Muscle layer of duodenum (tissue), 2 donors: ENCODE measurements around the gene OLFML2B.

Experiments
- H3K27ac ChIP-seq: one replicate; pipeline ENCODE4 v1.7.0; 2013; ENCODE audit warnings: mild to moderate bottlenecking, low read length
- H3K27me3 ChIP-seq: one replicate; pipeline ENCODE4 v1.7.0; 2013; ENCODE audit warnings: low read depth, mild to moderate bottlenecking, control low read depth, low read length
- H3K36me3 ChIP-seq, 2 donors: one replicate each; pipeline ENCODE4 v1.7.0; 2013; ENCODE audit warnings: low read length in 2 of 2, control low read depth in 1 of 2, mild to moderate bottlenecking in 1 of 2; ENCODE audit not compliant: insufficient read depth in 2 of 2, control insufficient read depth in 1 of 2
- H3K4me1 ChIP-seq, 2 donors: one replicate each; pipeline ENCODE4 v1.7.0; 2013; ENCODE audit warnings: low read length in 2 of 2, mild to moderate bottlenecking in 2 of 2, control low read depth in 1 of 2, moderate library complexity in 1 of 2; ENCODE audit not compliant: insufficient read depth in 2 of 2, control insufficient read depth in 1 of 2
- H3K4me3 ChIP-seq, 2 donors: one replicate each; pipeline ENCODE4 v1.7.0; 2013; ENCODE audit warnings: low read length in 2 of 2, low read depth in 1 of 2, mild to moderate bottlenecking in 1 of 2
- H3K9me3 ChIP-seq, 2 donors: one replicate each; pipeline ENCODE4 v1.7.0; 2013; ENCODE audit warnings: low read length in 2 of 2, control low read depth in 1 of 2, mild to moderate bottlenecking in 1 of 2; ENCODE audit not compliant: control insufficient read depth in 1 of 2
- donor health status: healthy.

OLFML2B gene

DNA sequence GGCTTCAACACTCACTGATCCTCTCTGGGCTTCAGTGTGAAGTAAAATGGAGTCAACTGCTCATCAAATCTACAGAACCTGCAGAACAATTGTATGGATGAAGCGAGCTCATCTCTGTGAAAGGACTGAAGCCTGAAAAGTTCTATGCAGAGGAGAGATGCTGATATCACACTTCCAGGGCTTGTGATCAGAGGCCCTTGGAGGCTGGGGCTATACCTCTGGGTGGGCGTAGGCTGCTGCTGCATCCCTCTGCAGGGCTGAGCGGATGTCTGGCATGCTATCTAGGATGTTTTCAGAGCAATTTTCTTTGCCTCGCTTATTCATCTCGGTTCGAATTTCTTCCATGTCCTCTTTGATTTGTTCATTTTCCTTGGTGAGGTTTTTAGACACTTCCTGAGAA is 17.6 kb downstream of the OLFML2B start:
- Histone ChIP-seq H3K36me3 (peaks cover 0 to 21% of the 10 kb centered on the region in 2 donors), H3K27ac (no peak overlapping the region), H3K4me1 (no peaks in the 10 kb centered on the region), H3K4me3 (no peak overlapping the region), H3K27me3 (no peaks in the 10 kb centered on the region), H3K9me3 (no peaks in the 10 kb centered on the region)

DNA sequence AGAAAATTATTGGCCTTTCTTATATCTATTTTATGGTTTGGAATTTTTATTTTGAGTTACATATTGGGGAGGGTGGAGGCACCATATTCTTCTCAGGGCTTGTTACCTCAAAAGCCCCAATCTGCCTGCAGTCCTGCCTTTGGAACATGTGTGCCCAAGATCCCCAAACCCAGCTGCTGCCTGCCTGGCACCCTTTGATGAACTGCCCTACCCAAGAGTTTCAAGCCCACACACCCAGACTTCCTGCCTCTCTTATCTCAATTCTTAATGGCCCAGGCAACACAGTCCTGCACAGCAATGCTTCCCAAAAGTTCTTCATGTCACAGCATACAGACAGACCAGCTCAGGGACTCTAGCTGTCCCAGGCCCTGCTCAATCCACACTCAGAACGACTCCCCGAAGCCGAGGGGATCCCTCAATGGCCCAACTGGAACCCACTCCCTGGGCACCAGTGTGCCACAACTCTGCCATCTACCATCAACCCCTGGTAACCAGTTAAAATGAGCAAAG is 19.2 kb downstream of the OLFML2B start:
- Histone ChIP-seq H3K9me3 (no peaks in the 10 kb centered on the region), H3K4me3 (no peak overlapping the region), H3K27me3 (no peaks in the 10 kb centered on the region), H3K27ac (no peak overlapping the region), H3K4me1 (no peaks in the 10 kb centered on the region), H3K36me3 (peaks cover 0 to 29% of the 10 kb centered on the region in 2 donors)

DNA sequence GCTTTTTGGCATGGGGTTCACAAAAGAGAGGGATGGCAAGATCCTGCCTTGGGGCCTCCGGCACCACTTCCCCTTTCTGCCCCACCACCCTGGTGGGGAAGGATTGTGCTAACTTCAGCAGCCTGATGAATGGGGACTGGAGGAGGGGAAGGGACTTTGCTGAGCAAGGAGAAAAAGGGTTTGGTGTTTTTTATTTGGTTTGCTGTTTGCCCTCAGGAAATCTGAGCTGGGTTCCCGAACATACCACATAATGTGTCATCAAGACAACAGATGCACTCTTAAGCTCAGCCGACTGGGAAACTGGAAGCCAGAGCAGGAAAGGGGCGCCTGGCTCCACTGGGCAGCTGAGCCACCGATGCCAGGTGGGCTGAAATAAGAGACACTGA is 19.8 kb downstream of the OLFML2B start:
- Histone ChIP-seq H3K36me3 (peaks cover 0 to 31% of the 10 kb centered on the region in 2 donors), H3K27ac (peak overlapping the region; percentile 42), H3K27me3 (no peaks in the 10 kb centered on the region), H3K4me3 (no peak overlapping the region), H3K4me1 (no peaks in the 10 kb centered on the region), H3K9me3 (no peaks in the 10 kb centered on the region)

DNA sequence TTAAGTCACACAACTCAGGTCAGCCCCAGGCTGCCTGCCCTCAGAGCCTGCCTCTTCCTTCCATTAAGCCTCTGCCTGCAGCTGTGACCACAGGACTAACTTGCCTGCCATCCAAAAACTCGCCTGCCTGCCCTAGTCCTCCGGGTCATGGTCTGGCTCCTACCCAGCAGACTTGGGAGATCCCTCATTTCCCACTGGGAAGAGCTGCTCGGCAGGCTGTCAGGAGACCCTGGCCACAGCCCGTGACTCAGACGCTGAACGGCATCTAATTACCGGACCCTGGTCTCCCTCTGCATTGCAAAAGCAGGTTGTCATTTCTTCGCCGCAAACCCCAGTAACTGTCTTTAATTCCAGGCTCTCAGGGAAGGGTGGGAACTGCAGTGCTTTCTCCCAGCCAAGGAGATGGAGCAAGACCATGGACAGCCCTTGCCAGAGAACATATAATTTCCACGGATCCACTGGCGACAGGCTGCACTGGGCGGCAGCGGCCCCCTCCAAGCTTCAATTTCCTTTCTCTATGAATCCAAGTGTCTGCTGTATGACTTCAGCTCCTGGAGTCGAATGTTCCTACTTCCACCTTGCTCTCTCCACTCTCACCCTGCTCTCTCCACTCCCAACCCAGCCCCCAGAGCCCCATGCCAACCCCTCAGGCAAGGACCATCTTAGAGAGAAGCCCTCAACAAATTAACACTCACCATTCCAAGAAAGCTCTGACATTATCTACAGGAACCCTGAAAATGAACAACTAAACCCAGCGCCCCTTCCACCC is 20.4 kb downstream of the OLFML2B start:
- H3K27me3 ChIP-seq: no peaks in the 10 kb centered on the region
- no peaks in the 10 kb centered on the region for H3K4me1 ChIP-seq
- H3K36me3 ChIP-seq: peaks cover 0 to 37% of the 10 kb centered on the region in 2 donors
- H3K9me3 ChIP-seq: no peaks in the 10 kb centered on the region
- H3K4me3 ChIP-seq: no peak overlapping the region
- peak overlapping the region; percentile 42 for H3K27ac ChIP-seq

DNA sequence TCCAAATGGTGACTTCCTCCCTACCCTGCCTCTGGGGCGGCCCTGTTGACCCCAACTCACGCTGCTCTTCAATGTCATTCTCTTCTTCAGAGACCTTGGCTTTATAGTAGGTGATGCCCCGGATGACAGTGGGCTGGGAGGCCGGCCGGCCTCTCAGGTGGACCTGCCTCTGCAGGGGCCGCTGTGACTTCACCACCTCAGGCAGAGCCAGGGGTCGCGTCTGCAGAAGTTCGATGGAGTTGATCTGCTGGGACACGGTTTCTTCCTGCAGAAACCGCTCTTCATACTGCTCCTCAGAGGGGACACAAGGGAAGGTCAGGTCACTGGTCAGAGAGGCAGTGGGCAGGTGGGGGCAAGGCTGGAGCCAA is 23.6 kb downstream of the OLFML2B start:
- peaks cover 0 to 39% of the 10 kb centered on the region in 2 donors for H3K36me3 ChIP-seq
- H3K4me3 ChIP-seq: no peak overlapping the region
- H3K9me3 ChIP-seq: no peaks in the 10 kb centered on the region
- no peaks in the 10 kb centered on the region for H3K27me3 ChIP-seq
- H3K27ac ChIP-seq: no peak overlapping the region
- H3K4me1 ChIP-seq: peaks cover 0 to 2% of the 10 kb centered on the region in 2 donors

DNA sequence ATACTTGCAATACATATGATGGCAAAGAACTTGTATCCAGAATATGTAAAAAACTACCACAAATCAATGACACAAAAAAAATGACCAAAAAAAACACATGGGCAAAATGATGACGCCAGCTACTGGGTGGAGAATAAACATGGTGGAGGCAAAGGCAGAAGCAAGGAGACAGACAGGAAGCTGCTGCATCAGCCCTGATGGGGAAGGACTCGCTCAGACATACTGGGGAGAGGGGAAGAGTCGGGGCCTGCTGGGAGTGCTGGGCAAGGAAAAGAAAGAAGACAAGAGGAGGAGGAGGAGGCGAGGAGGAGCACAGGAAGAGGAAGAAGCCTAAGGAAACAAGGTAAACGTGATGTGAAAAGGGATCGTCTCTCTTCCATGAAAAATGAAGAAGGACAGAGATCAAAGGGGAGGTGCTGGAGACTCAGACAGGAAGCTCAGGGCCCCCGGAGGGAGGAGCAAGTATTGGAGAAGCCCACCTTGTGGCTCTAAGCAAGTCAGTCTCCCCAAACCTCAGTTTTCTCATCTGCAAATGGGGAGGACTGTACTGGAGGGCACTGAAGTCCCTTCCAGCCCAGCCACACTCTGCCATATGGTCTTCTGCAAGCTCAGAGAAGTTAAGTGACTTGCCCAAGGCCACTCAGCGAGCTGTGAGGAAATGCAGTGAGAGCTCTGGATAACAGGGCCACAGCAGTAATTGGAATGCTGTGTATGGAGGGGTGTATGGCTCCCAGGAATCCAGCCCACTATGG is 24.2 kb downstream of the OLFML2B start:
- Histone ChIP-seq H3K27ac (no peak overlapping the region), H3K4me3 (no peak overlapping the region), H3K36me3 (peaks cover 0 to 34% of the 10 kb centered on the region in 2 donors)

DNA sequence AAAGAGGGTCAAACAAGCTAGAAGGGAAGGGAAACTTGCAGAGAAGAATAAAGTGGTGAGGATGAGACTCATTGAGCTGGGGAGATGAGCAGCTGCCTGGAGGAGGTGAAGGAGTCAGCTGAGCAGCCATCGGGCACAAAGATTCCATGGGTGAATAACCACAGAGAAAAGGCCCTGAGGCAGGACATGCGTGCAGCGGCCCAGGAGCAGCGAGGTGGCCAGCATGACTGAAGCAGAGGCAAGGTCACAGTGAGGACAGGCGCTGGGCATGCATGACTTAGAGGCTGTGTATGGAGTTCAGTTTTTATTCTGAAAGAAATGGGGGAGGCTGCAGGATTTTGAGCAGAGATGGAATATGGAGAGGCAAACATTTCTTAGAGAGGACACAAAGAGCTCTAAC is 24.9 kb downstream of the OLFML2B start:
- Histone ChIP-seq H3K27ac (no peak overlapping the region), H3K4me3 (no peak overlapping the region), H3K36me3 (peaks cover 0 to 32% of the 10 kb centered on the region in 2 donors)

More for the DNA sequence above, 24.2 kb downstream of the OLFML2B start:
- no peaks in the 10 kb centered on the region for H3K27me3 ChIP-seq
- no peaks in the 10 kb centered on the region for H3K9me3 ChIP-seq
- peaks cover 0 to 7% of the 10 kb centered on the region in 2 donors for H3K4me1 ChIP-seq

DNA sequence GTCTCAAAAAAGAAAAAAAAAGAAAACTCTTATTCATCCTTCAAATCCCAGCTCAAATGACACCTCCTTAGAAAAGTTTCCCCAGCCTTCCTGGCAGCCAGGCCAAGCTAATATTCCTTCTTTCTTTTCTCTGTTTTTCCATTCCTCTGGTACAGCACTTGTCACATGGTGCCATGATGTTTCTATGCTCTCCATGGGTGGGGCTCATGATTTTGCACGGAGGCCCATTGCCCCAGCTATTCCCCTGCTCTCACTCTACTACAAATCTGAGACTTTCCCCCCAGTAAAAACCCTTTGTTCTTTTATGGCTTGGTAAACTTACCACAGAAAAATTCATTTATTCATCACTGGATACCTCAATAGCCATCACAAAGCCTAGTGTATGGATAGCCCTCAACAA is 26.5 kb downstream of the OLFML2B start:
- no peak overlapping the region for H3K4me3 ChIP-seq
- no peaks in the 10 kb centered on the region for H3K9me3 ChIP-seq
- no peaks in the 10 kb centered on the region for H3K27me3 ChIP-seq
- peaks cover 0 to 19% of the 10 kb centered on the region in 2 donors for H3K4me1 ChIP-seq
- peaks cover 0 to 32% of the 10 kb centered on the region in 2 donors for H3K36me3 ChIP-seq
- no peak overlapping the region for H3K27ac ChIP-seq

More for the DNA sequence above, 24.9 kb downstream of the OLFML2B start:
- Histone ChIP-seq H3K9me3 (no peaks in the 10 kb centered on the region), H3K27me3 (no peaks in the 10 kb centered on the region), H3K4me1 (peaks cover 0 to 12% of the 10 kb centered on the region in 2 donors)

DNA sequence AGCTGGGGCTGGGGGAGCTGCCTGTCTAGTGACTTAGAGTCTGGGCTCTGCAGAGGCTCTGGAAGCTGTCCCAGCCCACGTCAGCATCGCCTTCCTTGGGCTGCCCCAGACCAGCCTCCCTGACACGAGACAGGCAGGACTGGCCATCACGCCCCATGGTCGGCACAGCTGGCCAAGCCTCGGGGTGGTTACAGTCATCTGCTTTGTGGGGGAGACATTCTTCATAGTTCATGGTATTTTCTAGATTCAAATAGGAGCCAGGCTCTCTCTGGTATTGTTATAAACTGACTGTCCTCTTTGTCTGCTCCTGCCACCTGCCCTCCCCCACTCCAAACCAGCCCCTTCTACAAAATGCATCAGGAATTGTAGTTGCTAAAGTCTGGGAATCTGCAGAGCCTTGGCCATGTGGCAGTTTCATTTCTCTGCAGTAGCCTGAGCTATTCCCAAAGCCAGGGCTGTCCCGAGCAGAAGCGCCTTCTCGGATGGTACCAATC is 29.4 kb downstream of the OLFML2B start:
- Histone ChIP-seq H3K36me3 (peaks cover 0 to 29% of the 10 kb centered on the region in 2 donors), H3K4me3 (peak overlapping the region in 1 of 2 donors; percentile 19), H3K27ac (no peak overlapping the region), H3K9me3 (no peaks in the 10 kb centered on the region), H3K27me3 (no peaks in the 10 kb centered on the region), H3K4me1 (peaks cover 0 to 19% of the 10 kb centered on the region in 2 donors)

DNA sequence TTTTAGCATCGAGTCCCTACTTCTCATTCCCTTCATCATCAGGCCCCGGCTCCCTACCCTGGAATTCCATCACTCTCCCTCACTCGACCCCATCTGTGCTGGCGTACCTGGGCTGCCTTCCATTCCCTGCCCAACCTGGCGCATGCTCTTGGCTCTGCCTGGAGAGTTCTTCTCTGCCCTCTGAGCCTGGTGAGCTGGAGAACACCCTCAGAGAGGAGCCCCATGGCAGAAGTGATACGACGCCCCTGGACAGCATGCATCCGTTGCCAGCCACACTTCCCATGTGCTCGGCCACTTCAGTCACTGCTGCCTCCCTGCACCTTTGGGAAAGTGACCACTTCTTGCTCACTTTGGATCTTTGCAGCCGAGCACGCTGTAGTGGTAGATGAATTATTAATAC is 30.1 kb downstream of the OLFML2B start:
- Histone ChIP-seq H3K4me3 (no peak overlapping the region), H3K9me3 (no peaks in the 10 kb centered on the region), H3K27me3 (no peaks in the 10 kb centered on the region), H3K4me1 (peaks cover 0 to 19% of the 10 kb centered on the region in 2 donors), H3K36me3 (peaks cover 0 to 25% of the 10 kb centered on the region in 2 donors), H3K27ac (no peak overlapping the region)

DNA sequence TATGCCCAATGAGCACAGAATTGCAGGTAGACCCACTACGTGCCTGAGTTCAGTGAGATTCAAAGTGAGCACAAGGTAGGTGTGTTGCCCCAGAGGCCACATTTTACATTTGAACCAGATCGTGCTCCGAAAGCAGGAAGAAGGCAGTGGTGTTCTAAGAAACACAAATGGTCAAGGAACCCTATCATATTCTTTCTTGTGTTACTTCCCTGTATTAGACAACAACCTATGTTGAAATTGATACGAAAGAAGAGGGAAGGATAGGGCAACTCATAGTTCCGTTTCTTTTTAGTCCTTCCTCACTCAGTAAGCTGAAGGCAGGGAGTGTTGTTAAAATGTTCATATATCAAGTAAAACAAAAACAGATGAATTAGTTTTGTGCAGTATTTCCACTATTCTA is 33.9 kb downstream of the OLFML2B start:
- Histone ChIP-seq H3K4me1 (peaks cover 0 to 28% of the 10 kb centered on the region in 2 donors), H3K4me3 (no peak overlapping the region), H3K36me3 (peaks cover 0 to 14% of the 10 kb centered on the region in 2 donors), H3K27me3 (no peaks in the 10 kb centered on the region), H3K27ac (no peak overlapping the region), H3K9me3 (peaks cover 0 to 9% of the 10 kb centered on the region in 2 donors)
